Left kidney (tissue), 2 donors: ENCODE results near the gene CALN1. TPM values are rescaled to one million over a fixed set of nuclear protein-coding genes. Genes with fewer than 3 reads are reported as not detected.

Experiments used
- DNase-seq: peaks from one replicate; pipeline ENCODE4 v3.0.0-alpha.2; 2013
- polyA plus RNA-seq: library from polyadenylated mRNA; unstranded; fragments of 120-200 nt; gene quantifications from one replicate; pipeline ENCODE4 v1.2.1, GENCODE V29; 2013; ENCODE audit not compliant: insufficient read length

The CALN1 gene
- polyA plus RNA-seq, 1 donor, result 1.5 TPM

DNA sequence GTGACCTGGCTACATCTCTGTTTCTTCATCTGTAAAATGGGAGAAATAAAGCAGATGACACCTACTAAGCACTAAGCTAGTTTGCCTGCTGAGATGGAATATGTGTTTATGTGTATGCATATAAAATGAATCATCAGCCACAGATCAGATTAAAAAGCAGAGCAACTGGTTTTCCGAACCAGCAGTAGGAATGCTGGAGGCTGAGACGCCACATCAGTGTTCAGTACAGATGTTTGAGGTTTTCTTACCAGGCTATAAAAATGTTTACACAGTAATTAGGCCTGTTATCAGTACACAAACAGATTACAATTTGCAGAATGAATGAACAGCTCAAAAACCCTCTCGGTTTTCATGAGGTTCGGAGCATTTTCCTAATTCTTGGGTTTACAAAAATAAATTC lies 85.8 kb downstream of the CALN1 start:
- DNase-seq, result no peak

GRCh38 chr7:72325561-72325960 lies 86.6 kb downstream of the CALN1 start:
- DNase-seq, result no peak

GRCh38 chr7:72321637-72322036 lies 90.5 kb downstream of the CALN1 start:
- DNase-seq, result no peak

- DNase-seq, result no peak
Observed at GRCh38 chr7:72321081-72321480, 91.1 kb downstream of the CALN1 start.

- no peak for DNase-seq
Observed at GRCh38 chr7:72317341-72317740, 94.8 kb downstream of the CALN1 start.

GRCh38 chr7:72316148-72316547 lies 96.0 kb downstream of the CALN1 start:
- no peak for DNase-seq

DNA sequence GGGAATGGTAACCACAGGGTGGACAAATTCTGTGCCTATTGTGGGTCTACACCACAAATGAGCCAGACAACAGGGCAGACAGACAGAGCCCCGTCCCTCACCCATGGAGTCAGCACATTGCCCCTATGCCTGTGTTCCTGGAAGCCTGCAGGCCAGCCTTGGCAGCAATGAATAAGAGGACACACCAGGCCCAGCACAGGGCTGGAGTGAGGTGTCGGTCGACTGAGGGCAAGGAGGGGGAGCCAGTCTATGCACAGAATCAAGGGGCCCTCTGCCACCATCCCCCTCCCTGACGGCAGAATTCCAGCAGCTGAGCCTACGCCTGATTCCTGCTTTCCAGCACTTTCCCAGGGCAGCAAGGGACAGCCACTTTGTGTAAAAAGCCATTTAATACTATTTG lies 98.2 kb downstream of the CALN1 start:
- no peak for DNase-seq

- DNase-seq, result no peak
Observed at GRCh38 chr7:72310301-72310700, 101.8 kb downstream of the CALN1 start.

- no peak for DNase-seq
Observed at GRCh38 chr7:72309476-72309875, 102.7 kb downstream of the CALN1 start.

DNA sequence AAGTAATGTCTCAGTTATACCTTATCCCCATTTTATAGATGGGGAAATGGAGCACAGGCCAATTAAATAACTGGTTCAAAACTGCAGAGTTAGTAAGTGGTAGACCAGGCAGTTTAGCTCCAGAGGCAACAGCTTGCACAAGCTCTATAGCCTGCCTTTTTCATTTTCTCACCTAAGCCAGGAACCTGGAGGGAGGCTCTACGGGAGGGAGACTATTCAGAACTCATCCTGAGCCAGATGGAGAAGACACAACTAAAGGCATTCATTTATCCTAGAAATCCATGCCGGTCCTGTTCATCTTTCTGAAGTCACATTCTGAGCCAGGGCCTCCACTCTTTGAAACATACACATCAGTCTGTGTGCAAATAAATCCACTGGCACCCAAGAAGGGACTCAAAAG lies 103.2 kb downstream of the CALN1 start:
- no peak for DNase-seq

DNA sequence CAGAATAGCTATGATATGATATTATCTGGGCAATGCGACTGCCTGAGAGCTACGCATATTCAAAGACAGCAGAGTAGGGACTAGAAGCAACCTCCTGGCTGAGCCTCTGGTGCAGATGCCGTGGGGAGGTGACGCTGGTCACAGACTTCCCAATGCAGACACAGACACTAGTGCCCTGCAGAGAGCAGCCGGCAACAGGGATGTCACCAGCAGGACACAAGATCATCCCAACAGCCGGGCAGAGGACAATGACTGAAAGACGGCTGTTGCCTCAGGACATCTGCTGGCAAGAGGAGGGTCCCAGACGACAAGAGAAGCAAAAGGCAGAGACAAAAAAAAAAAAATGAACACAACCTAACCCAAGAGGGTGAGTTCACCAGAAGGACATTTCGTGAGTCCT lies 104.6 kb downstream of the CALN1 start:
- DNase-seq, result no peak

DNA sequence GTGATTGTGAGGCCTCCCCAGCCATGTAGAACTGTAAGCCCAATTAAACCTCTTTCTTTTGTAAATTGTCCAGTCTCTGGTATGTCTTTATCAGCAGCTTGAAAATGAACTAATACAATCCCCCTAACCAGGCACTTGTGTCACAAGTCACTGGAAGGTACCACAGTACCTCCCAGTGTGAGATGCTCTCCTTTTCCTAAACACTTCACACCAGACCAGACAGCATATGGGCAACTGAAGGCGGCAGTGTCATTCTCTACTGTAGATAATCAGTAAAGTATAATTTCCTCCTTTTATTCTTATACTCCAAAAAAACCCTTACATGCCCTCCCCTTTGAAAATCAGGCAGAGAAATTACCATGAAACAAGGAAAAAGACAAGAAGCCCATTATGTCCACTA lies 113.2 kb downstream of the CALN1 start:
- no peak for DNase-seq

DNA sequence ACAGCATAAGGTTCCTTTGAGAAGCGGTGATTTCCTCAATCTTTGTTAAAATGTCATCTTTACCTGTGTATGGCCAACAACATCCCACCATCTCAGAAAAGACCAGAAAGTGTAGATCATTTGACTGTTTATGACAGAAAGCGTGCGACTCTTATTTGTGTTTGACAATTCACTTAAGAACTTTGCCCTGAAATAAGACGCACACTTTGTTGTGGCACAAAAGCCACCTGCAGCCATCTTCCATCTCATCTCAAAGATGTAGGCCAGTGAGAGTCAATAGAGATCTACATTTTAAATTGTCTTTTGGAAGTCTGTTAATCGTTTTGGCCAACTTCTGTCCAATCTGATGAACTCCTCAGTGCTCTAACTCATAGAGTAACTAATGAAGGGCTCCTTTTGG lies 114.0 kb downstream of the CALN1 start:
- DNase-seq, result no peak

GRCh38 chr7:72297636-72298035 lies 114.5 kb downstream of the CALN1 start:
- no peak for DNase-seq

GRCh38 chr7:72292794-72293193 lies 119.3 kb downstream of the CALN1 start:
- no peak for DNase-seq

- no peak for DNase-seq
Observed at GRCh38 chr7:72292118-72292517, 120.0 kb downstream of the CALN1 start.

DNA sequence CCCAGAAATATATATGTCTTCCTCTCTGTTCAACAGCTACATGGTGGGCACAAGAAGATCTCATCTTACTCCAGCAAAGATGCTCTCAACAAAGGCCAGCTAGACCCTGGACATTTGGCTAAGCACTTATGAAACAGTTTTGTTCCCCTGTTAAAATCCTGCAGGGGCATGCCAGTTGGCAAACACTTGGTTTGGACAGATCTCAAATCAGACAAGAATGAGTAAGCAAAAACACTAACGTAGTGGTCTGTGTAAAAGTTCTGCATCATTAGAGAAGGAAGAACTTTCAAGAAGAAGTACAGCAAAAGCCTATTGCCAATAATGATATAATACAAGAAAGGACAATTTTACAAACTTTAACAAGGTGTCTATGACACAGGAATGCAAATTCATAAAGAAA lies 125.6 kb downstream of the CALN1 start:
- DNase-seq, result no peak

DNA sequence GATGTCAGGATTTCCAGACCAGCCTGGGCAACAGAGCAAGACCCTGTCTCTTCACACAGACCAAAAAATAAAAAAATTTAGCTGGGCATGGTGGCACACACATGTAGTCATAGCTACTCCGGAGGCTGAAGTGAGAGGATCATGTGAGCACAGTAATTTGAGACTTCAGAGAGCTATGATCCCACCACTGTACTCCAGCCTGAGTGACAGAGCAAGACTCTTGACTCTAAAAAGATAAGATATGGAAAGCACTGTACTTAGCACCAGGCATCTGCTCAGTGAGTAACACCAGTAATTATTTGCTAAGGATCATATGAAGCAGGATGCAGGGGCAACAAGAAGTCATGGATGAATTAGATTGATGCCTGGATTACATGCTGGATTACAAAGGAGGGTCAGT lies 128.8 kb downstream of the CALN1 start:
- no peak for DNase-seq

- no peak for DNase-seq
Observed at GRCh38 chr7:72281308-72281707, 130.8 kb downstream of the CALN1 start.

DNA sequence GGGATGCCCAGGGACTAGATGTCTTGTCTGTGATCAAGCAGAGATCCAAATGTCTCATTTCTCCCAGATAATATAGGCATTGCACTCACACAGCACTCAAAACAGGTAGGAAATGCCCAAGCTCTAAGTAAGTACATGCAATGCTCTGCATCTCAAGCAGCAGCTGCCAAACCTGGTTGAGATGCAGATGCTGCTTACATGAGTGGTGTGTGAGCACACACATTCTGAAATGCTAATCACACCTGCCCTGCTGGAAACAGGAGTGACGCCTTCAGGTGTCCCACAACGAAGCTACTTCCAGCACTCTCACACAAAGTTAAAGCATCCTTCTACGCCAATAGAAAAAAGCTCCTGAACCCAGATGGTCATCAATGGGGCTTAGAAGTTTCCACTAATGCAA lies 132.9 kb downstream of the CALN1 start:
- no peak for DNase-seq

- DNase-seq, result no peak
Observed at GRCh38 chr7:72278550-72278949, 133.6 kb downstream of the CALN1 start.

DNA sequence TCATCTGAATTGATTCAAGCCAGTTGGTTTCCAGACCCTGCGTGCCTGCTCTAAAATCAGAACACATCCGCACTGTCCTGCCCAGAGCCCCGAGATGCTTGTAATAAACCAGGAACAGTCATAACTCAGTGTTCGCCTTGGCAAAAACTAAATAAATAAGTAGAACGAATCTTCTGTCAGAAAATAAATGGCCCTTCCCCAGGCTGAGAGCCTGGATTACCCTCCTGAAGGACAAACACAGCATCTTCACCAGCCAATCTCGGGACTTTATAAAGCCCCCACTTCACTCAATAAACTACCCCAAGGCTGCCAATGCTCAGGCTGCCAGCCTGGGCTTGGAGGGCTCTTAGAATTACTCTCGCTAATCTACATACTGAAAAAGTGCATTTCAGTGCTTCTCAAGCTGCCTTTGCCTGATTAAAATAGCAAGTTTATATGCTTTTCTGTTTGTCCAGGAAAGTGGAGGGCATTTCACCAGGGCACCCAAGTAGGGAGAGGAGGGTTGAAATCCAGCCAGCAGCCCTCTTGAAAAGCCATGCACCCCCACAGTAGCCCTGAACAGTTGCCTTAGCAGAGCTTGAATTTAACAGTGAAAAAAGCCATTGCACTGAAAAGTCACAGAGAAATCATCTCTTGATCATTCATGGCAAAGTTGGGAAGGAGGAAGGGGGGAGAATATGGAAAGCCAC lies 136.6 kb downstream of the CALN1 start:
- DNase-seq, result no peak

- no peak for DNase-seq
Observed at GRCh38 chr7:72272479-72272878, 139.7 kb downstream of the CALN1 start.

DNA sequence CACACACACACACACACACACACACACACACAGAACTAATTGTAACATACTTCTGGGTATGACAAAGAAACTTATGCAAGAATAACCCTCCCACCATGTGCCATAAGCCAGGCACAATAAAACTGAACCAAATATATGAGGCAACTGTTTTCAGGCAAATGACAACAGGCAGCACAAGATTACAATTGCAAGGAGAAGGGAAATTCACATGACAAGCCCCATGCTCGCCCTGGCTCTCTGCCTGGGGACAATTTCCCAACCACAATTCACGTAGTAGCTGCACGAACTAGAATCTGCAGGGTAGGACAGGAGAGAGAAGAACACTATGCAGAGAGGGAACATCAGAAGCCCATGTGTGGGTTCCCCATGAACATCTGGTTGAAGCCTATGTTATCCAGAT lies 143.3 kb downstream of the CALN1 start:
- no peak for DNase-seq

DNA sequence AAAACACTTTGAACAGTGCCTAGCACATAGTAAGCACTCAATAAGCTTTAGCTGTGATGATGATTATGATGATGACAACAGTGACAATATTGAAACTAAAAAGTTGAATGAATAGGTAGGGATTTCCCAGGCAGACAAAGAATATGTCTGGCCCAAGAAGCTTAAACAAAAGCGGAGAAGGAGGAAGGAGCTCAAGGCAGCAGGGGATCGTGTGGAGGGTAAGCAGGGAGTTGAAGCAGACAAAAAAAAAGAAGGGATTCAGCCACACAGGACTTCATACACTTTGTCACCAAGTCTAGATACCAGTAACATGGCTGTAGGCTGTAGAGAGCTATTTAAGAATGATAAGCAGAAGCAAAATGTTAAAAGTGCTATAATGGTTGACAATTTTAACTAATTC lies 144.0 kb downstream of the CALN1 start:
- no peak for DNase-seq
